GM23248 (cell line): Measurements from ENCODE around the gene FAM120A.

Experiments
- EZH2 ChIP-seq: fragments of 200-600 bp; sonication (generic); IDR thresholded peaks from 2 replicates; pipeline ENCODE4 v1.6.1; 2018; ENCODE audit warnings: antibody characterized with exemption, mild to moderate bottlenecking; ENCODE audit not compliant: insufficient read depth, poor library complexity, severe bottlenecking
- EZH2phosphoT487 ChIP-seq: fragments of 200-600 bp; sonication (generic); IDR thresholded peaks from 2 replicates; pipeline ENCODE4 v1.6.1; 2018; ENCODE audit warnings: antibody characterized with exemption, moderate library complexity, mild to moderate bottlenecking, low read depth; ENCODE audit not compliant: insufficient read depth

DNA sequence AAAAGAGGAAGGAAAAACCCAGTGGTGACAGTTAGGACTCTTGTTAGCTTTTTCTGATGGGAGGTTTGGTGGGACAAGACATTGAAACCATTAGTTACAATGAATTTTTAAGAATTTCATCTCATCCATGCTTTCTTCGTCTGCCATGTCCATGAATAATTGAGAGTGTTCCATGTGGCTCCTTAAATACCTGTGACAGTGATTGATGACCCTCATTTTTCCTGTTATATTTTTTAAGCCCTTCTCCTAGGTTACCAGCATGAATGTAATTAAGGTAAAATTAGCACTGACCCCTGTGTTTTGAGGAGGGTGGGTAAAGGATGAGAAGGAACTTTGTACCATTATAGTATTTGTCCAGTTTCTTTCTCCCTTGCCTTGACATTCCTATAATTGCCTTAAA, 101.4 kb downstream of the FAM120A start:
- TF ChIP-seq EZH2 (no peak), EZH2phosphoT487 (no peak)
